Urinary bladder (tissue), 4 donors: ENCODE data around the gene SCARB2. TPM values are rescaled to one million over a fixed set of nuclear protein-coding genes. Genes with fewer than 3 reads are reported as not detected.

Experiments used
- DNase-seq: peaks from one replicate; pipeline ENCODE4 v3.0.0-alpha.2; 2015; ENCODE audit errors: extremely low spot score
- H3K27ac ChIP-seq: one replicate; pipeline ENCODE4 v1.5.1; 2013; ENCODE audit warnings: low read depth, mild to moderate bottlenecking, moderate library complexity
- H3K36me3 ChIP-seq: one replicate; pipeline ENCODE4 v1.6.1; 2013; ENCODE audit warnings: mild to moderate bottlenecking, moderate library complexity; ENCODE audit not compliant: insufficient read depth
- H3K4me1 ChIP-seq: one replicate; pipeline ENCODE4 v1.6.1; 2013; ENCODE audit warnings: mild to moderate bottlenecking, moderate library complexity; ENCODE audit not compliant: insufficient read depth
- H3K4me3 ChIP-seq: one replicate; pipeline ENCODE4 v1.5.1; 2013; ENCODE audit warnings: low read depth, low read length
- WGBS: extraction: QIAGEN DNeasy Blood & Tissue Kit; methylation state at CpG from one replicate; pipeline ENCODE4 v1.1.7; 2013; 5-methylcytosine and 5-hydroxymethylcytosine counted together
- polyA plus RNA-seq: library from polyadenylated mRNA; stranded (reverse); fragments of 200-250 nt; gene quantifications from one replicate; pipeline ENCODE4 v1.2.3, GENCODE V29; 2013
- total RNA-seq: library from RNA; depleted of rRNA; stranded (reverse); fragments of >200 nt; gene quantifications from one replicate; pipeline ENCODE4 v1.2.3, GENCODE V29; 2014
- donor health status: healthy with polysubstance abuse.
- donor health status: healthy.

SCARB2 gene
- total and polyA plus RNA-seq, 2 donors: 123 to 271 TPM

- no peak overlapping the region for H3K4me3 ChIP-seq
- peaks cover 2% of the 10 kb centered on the region for H3K36me3 ChIP-seq
- 90% methylated on average over 3 of the region's 3 CpGs for WGBS
- H3K4me1 ChIP-seq: no peaks in the 10 kb centered on the region
- DNase-seq: no peak
- H3K27ac ChIP-seq: no peak overlapping the region
Observed at GRCh38 chr4:76127754-76128153, 85.9 kb downstream of the SCARB2 start.

- no peaks in the 10 kb centered on the region for H3K4me1 ChIP-seq
- DNase-seq: no peak
- no peak overlapping the region for H3K27ac ChIP-seq
- no peak overlapping the region for H3K4me3 ChIP-seq
- H3K36me3 ChIP-seq: peaks cover 2% of the 10 kb centered on the region
Observed at GRCh38 chr4:76125816-76126215, 87.8 kb downstream of the SCARB2 start.

- no peak overlapping the region for H3K27ac ChIP-seq
- H3K4me1 ChIP-seq: no peaks in the 10 kb centered on the region
- 80% methylated on average over 4 of the region's 4 CpGs for WGBS
- peaks cover 2% of the 10 kb centered on the region for H3K36me3 ChIP-seq
- no peak for DNase-seq
- H3K4me3 ChIP-seq: no peak overlapping the region
Observed at GRCh38 chr4:76120199-76120598, 93.4 kb downstream of the SCARB2 start.

- Histone ChIP-seq H3K27ac (no peak overlapping the region), H3K36me3 (no peaks in the 10 kb centered on the region), H3K4me3 (no peak overlapping the region), H3K4me1 (no peaks in the 10 kb centered on the region)
- 97% methylated on average over 5 of the region's 5 CpGs for WGBS
- no peak for DNase-seq
Observed at GRCh38 chr4:76117536-76117935, 96.1 kb downstream of the SCARB2 start.

- Histone ChIP-seq H3K36me3 (no peaks in the 10 kb centered on the region), H3K4me3 (no peak overlapping the region), H3K27ac (no peak overlapping the region), H3K4me1 (no peaks in the 10 kb centered on the region)
- 100% methylated on average over 1 of the region's 1 CpG for WGBS
- DNase-seq: no peak
Observed at GRCh38 chr4:76116821-76117220, 96.8 kb downstream of the SCARB2 start.

Other genes starting within 250 kb of the SCARB2 start
- 44.7 TPM for gene SDAD1, start 222.9 kb downstream of the SCARB2 start, total RNA-seq
- gene SDAD1, start 222.9 kb downstream of the SCARB2 start, polyA plus RNA-seq: 23.9 TPM
- gene CXCL9, start 206.3 kb downstream of the SCARB2 start, total RNA-seq: 0.48 TPM
- gene CXCL9, start 206.3 kb downstream of the SCARB2 start, polyA plus RNA-seq: 1.3 TPM
- 7.6 TPM for gene CXCL10, start 190.3 kb downstream of the SCARB2 start, total RNA-seq
- 0.48 TPM for gene CXCL10, start 190.3 kb downstream of the SCARB2 start, polyA plus RNA-seq
- gene CXCL11, start 177.8 kb downstream of the SCARB2 start, total RNA-seq: 0.85 TPM
- gene CXCL11, start 177.8 kb downstream of the SCARB2 start, polyA plus RNA-seq: 0.06 TPM
- 1.1 TPM for gene ART3, start 139.1 kb downstream of the SCARB2 start, total RNA-seq
- gene ART3, start 139.1 kb downstream of the SCARB2 start, polyA plus RNA-seq: 1.0 TPM
- 94.5 TPM for gene NUP54, start 65.4 kb downstream of the SCARB2 start, total RNA-seq
- gene NUP54, start 65.4 kb downstream of the SCARB2 start, polyA plus RNA-seq: 25.1 TPM
- 4.0 TPM for gene FAM47E, start 37.9 kb upstream of the SCARB2 start, total RNA-seq
- 1.7 TPM for gene FAM47E, start 37.9 kb upstream of the SCARB2 start, polyA plus RNA-seq
- 9.1 TPM for gene STBD1, start 92.9 kb upstream of the SCARB2 start, total RNA-seq
- gene STBD1, start 92.9 kb upstream of the SCARB2 start, polyA plus RNA-seq: 22.5 TPM
- 2.3 TPM for gene CCDC158, start 207.3 kb upstream of the SCARB2 start, total RNA-seq
- gene CCDC158, start 207.3 kb upstream of the SCARB2 start, polyA plus RNA-seq: 0.23 TPM
- 11.7 TPM for gene SHROOM3, start 221.4 kb upstream of the SCARB2 start, total RNA-seq
- 16.6 TPM for gene SHROOM3, start 221.4 kb upstream of the SCARB2 start, polyA plus RNA-seq